GM12801 (cell line): ENCODE measurements around the gene NFAT5.

Source experiments
- CTCF ChIP-seq: IDR thresholded peaks from one replicate; pipeline ENCODE4 v1.5.1; 2011; ENCODE audit warnings: control low read depth; ENCODE audit not compliant: insufficient read length; ENCODE audit errors: extremely low read depth

Gene NFAT5

GRCh38 chr16:69701866-69702265 lies 136.1 kb downstream of the NFAT5 start:
- TF ChIP-seq CTCF: no peak

- TF ChIP-seq CTCF: no peak
Measured at GRCh38 chr16:69703638-69704037, 137.9 kb downstream of the NFAT5 start.

GRCh38 chr16:69706256-69706974 lies 140.6 kb downstream of the NFAT5 start:
- TF ChIP-seq CTCF: no peak

DNA sequence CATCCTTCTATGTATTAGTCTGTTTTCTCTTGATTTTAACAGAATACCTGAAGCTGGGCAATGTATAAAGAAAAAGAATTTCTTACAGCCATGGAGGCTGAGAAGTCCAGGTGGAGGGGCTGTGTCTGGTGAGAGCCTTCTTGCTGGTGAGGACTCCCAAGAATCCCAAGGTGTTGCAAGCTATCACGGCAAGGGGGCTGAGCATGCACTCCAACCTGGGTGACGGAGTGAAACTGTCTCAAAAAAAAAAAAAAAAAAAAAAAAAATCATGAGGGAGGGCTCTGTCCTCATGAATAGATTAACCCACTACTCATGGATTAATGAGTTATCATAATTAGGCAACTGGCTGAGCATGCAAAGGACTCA lies 141.2 kb downstream of the NFAT5 start:
- no peak for TF ChIP-seq CTCF

GRCh38 chr16:69707920-69708683 lies 142.3 kb downstream of the NFAT5 start:
- TF ChIP-seq CTCF: no peak

- TF ChIP-seq CTCF: no peak
Measured at GRCh38 chr16:69709456-69710084, 143.8 kb downstream of the NFAT5 start.

DNA sequence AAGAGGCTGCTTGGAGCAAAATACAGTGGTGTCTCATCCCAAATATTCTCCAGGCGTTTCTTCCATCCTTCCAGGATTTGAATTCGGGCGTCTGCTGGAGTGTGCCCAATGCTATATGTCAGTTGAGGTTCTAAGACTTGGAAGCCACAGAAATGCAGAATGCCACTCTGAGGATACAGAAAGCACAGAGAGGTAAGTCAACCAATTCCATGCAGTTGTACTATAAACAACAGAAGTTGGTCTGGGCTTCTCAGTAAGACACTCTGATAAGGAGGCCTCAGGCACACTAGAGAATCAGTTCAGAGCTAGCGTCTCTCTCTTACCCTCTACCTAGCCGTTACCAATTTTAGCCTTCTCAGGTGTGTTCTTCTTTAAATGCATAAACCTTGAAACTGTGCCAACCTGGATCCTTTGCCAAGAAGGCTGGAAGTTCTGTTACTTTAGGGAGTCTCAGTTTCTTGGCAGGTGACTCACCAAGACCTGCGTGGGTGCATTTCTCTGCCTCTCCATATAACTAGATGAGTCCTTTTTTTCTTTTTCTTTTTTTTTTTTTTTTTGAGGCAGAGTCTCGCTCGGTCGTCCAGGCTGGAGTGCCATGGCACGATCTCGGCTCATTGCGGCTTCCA lies 145.5 kb downstream of the NFAT5 start:
- no peak for TF ChIP-seq CTCF
